Measurements from ENCODE around the gene ZNF280A. TPM values are rescaled to one million over a fixed set of nuclear protein-coding genes. Genes with fewer than 3 reads are reported as not detected.

The ZNF280A gene
- total RNA-seq, 1 donor from 2014 or later = not detected

GRCh38 chr22:22545084-22545483 is 25.0 kb upstream of the ZNF280A start:
- H3K4me3 Mint-ChIP-seq (ENCODE audit: unreplicated experiment) = no peak overlapping the region
- no peaks in the 10 kb centered on the region for H3K36me3 Mint-ChIP-seq (ENCODE audit: unreplicated experiment)
- TF ChIP-seq, protein P1, sequence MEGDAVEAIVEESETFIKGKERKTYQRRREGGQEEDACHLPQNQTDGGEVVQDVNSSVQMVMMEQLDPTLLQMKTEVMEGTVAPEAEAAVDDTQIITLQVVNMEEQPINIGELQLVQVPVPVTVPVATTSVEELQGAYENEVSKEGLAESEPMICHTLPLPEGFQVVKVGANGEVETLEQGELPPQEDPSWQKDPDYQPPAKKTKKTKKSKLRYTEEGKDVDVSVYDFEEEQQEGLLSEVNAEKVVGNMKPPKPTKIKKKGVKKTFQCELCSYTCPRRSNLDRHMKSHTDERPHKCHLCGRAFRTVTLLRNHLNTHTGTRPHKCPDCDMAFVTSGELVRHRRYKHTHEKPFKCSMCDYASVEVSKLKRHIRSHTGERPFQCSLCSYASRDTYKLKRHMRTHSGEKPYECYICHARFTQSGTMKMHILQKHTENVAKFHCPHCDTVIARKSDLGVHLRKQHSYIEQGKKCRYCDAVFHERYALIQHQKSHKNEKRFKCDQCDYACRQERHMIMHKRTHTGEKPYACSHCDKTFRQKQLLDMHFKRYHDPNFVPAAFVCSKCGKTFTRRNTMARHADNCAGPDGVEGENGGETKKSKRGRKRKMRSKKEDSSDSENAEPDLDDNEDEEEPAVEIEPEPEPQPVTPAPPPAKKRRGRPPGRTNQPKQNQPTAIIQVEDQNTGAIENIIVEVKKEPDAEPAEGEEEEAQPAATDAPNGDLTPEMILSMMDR (IDR thresholded peaks at IDR 0.05) = no peak
- H3K4me1 Mint-ChIP-seq (ENCODE audit: unreplicated experiment) = no peaks in the 10 kb centered on the region
- H3K27me3 Mint-ChIP-seq (ENCODE audit: unreplicated experiment) = peaks cover 7% of the 10 kb centered on the region
- H3K9me3 Mint-ChIP-seq (ENCODE audit: unreplicated experiment) = peaks cover 3% of the 10 kb centered on the region
- H3K27ac Mint-ChIP-seq (ENCODE audit: unreplicated experiment) = no peak overlapping the region
- DNase-seq (ENCODE audit: extremely low spot score, unreplicated experiment) = no peak

GRCh38 chr22:22538226-22538989 is 18.3 kb upstream of the ZNF280A start:
- Mint-ChIP-seq H3K36me3 (ENCODE audit: unreplicated experiment) (no peaks in the 10 kb centered on the region), H3K9me3 (ENCODE audit: unreplicated experiment) (peaks cover 3% of the 10 kb centered on the region), H3K4me1 (ENCODE audit: unreplicated experiment) (no peaks in the 10 kb centered on the region), H3K27ac (ENCODE audit: unreplicated experiment) (no peak overlapping the region), H3K27me3 (ENCODE audit: unreplicated experiment) (peaks cover 4% of the 10 kb centered on the region), H3K4me3 (ENCODE audit: unreplicated experiment) (no peak overlapping the region)
- no peak for DNase-seq (ENCODE audit: extremely low spot score, unreplicated experiment)
- TF ChIP-seq, protein P1 (IDR thresholded peaks at IDR 0.05) = no peak

DNA sequence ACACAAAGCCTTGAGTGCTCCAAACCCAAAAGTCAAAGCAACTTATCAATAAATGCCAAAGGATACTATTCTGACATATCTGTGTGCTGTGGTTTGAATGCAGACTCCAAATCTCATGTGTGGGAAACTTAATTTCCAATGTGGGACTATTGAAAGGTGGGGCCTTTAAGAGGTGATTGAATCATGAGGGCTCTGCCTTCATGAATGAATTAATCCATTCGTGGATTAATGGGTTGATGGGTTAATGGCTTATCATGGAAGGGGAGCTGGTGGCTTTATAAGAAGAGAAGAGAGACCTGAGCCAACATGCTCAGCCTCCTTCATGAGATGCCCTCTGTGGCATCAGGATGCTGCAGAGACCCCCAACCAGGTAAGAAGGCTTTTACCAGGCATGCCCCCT is 16.8 kb upstream of the ZNF280A start:
- Mint-ChIP-seq H3K27ac (ENCODE audit: unreplicated experiment) (no peak overlapping the region), H3K9me3 (ENCODE audit: unreplicated experiment) (peaks cover 3% of the 10 kb centered on the region), H3K27me3 (ENCODE audit: unreplicated experiment) (peaks cover 4% of the 10 kb centered on the region), H3K4me3 (ENCODE audit: unreplicated experiment) (no peak overlapping the region), H3K36me3 (ENCODE audit: unreplicated experiment) (no peaks in the 10 kb centered on the region), H3K4me1 (ENCODE audit: unreplicated experiment) (no peaks in the 10 kb centered on the region)
- no peak for DNase-seq (ENCODE audit: extremely low spot score, unreplicated experiment)
- TF ChIP-seq, protein P1 (IDR thresholded peaks at IDR 0.05) = no peak

DNA sequence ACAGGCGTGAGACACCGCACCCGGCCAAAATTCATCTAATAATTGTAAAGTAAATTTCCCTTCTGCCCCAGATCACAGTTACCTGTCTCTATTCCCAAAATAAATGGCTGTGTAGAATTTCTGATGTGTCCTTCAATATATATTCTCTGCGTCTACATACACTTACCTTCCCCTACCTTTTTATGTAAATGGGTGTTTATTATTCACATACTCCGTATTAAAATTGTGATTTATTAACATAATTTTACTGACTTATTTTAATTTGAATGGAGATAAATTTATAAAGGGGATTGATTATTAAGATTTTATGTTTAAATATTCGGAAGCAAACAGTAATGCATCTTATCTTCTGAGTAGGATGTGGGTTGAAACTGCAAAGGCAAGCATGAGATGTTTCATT is 16.4 kb upstream of the ZNF280A start:
- H3K27ac Mint-ChIP-seq (ENCODE audit: unreplicated experiment) = no peak overlapping the region
- no peaks in the 10 kb centered on the region for H3K36me3 Mint-ChIP-seq (ENCODE audit: unreplicated experiment)
- peaks cover 4% of the 10 kb centered on the region for H3K27me3 Mint-ChIP-seq (ENCODE audit: unreplicated experiment)
- H3K4me1 Mint-ChIP-seq (ENCODE audit: unreplicated experiment) = no peaks in the 10 kb centered on the region
- DNase-seq (ENCODE audit: extremely low spot score, unreplicated experiment) = no peak
- TF ChIP-seq, protein P1 (IDR thresholded peaks at IDR 0.05) = no peak
- H3K4me3 Mint-ChIP-seq (ENCODE audit: unreplicated experiment) = no peak overlapping the region
- H3K9me3 Mint-ChIP-seq (ENCODE audit: unreplicated experiment) = peaks cover 3% of the 10 kb centered on the region

- peaks cover 3% of the 10 kb centered on the region for H3K9me3 Mint-ChIP-seq (ENCODE audit: unreplicated experiment)
- H3K36me3 Mint-ChIP-seq (ENCODE audit: unreplicated experiment) = no peaks in the 10 kb centered on the region
- DNase-seq (ENCODE audit: extremely low spot score, unreplicated experiment) = no peak
- H3K27me3 Mint-ChIP-seq (ENCODE audit: unreplicated experiment) = peaks cover 4% of the 10 kb centered on the region
- TF ChIP-seq, protein P1 (IDR thresholded peaks at IDR 0.05) = no peak
- no peak overlapping the region for H3K4me3 Mint-ChIP-seq (ENCODE audit: unreplicated experiment)
- no peaks in the 10 kb centered on the region for H3K4me1 Mint-ChIP-seq (ENCODE audit: unreplicated experiment)
- H3K27ac Mint-ChIP-seq (ENCODE audit: unreplicated experiment) = no peak overlapping the region
Observed at GRCh38 chr22:22535662-22536061, 15.6 kb upstream of the ZNF280A start.
